Measurements from ENCODE around the gene SPTAN1.
A peak's percentile ranks its signal among the peaks of the same experiment; 100 is the strongest.
"Not testable (repeated sequence)": the region's sequence is repeated elsewhere in the genome, so short reads cannot be mapped to it uniquely, and the experiment has no call there.

SPTAN1 gene

GRCh38 chr9:128553728-128554127, 1.3 kb downstream of the SPTAN1 start:
- no peak for DNase-seq

- no peak for DNase-seq
These were observed 1.9 kb downstream of the SPTAN1 start for GRCh38 chr9:128554155-128554862.

GRCh38 chr9:128555180-128555721, 2.9 kb downstream of the SPTAN1 start:
- DNase-seq = no peak

- DNase-seq = no peak
These were observed 3.9 kb downstream of the SPTAN1 start for GRCh38 chr9:128556276-128556675.

- no peak for DNase-seq
These were observed 4.7 kb downstream of the SPTAN1 start for GRCh38 chr9:128556926-128557634.

- DNase-seq = peak; percentile 18
These were observed 6.3 kb downstream of the SPTAN1 start for GRCh38 chr9:128558431-128559310.

GRCh38 chr9:128565578-128565977, 13.2 kb downstream of the SPTAN1 start:
- no peak for DNase-seq

GRCh38 chr9:128568470-128569078, 16.2 kb downstream of the SPTAN1 start:
- DNase-seq = no peak

- DNase-seq = no peak
These were observed 23.1 kb downstream of the SPTAN1 start for GRCh38 chr9:128575469-128575868.

GRCh38 chr9:128575916-128576315, 23.5 kb downstream of the SPTAN1 start:
- no peak for DNase-seq

GRCh38 chr9:128577206-128577605, 24.8 kb downstream of the SPTAN1 start:
- no peak for DNase-seq

GRCh38 chr9:128579194-128579593, 26.8 kb downstream of the SPTAN1 start:
- DNase-seq = no peak

- no peak for DNase-seq
These were observed 28.3 kb downstream of the SPTAN1 start for GRCh38 chr9:128580731-128581130.

- not testable (repeated sequence) for DNase-seq
These were observed 32.8 kb downstream of the SPTAN1 start for GRCh38 chr9:128585155-128585554.

GRCh38 chr9:128586934-128587333, 34.5 kb downstream of the SPTAN1 start:
- DNase-seq = not testable (repeated sequence)

- DNase-seq = no peak
These were observed 35.1 kb downstream of the SPTAN1 start for GRCh38 chr9:128587453-128587852.

- DNase-seq = no peak
These were observed 36.3 kb downstream of the SPTAN1 start for GRCh38 chr9:128588581-128589233.

GRCh38 chr9:128593039-128593438, 40.7 kb downstream of the SPTAN1 start:
- no peak for DNase-seq

- DNase-seq = no peak
These were observed 41.5 kb downstream of the SPTAN1 start for GRCh38 chr9:128593856-128594255.

GRCh38 chr9:128595471-128595870, 43.1 kb downstream of the SPTAN1 start:
- no peak for DNase-seq

GRCh38 chr9:128600099-128600498, 47.7 kb downstream of the SPTAN1 start:
- no peak for DNase-seq

- DNase-seq = no peak
These were observed 51.3 kb downstream of the SPTAN1 start for GRCh38 chr9:128603697-128604096.
